Neuronal stem cell (in vitro differentiated cells): ENCODE results near the gene PRDM1.

Experiments
- DNase-seq: peaks from one replicate; pipeline ENCODE4 v3.0.0-alpha.2; 2013; ENCODE audit warnings: low spot score
- H2AFZ ChIP-seq: one replicate; pipeline ENCODE4 v1.6.1; 2013; ENCODE audit warnings: mild to moderate bottlenecking, low read length, inconsistent platforms
- H2AK5ac ChIP-seq: 2 replicates; pipeline ENCODE4 v1.6.1; 2013; ENCODE audit warnings: low read depth, mild to moderate bottlenecking, inconsistent platforms, low read length, moderate library complexity, mixed read lengths
- H2BK120ac ChIP-seq: 2 replicates; pipeline ENCODE4 v1.6.1; 2013; ENCODE audit warnings: low read depth, mild to moderate bottlenecking, inconsistent platforms, low read length, moderate library complexity, mixed read lengths
- H2BK12ac ChIP-seq: one replicate; pipeline ENCODE4 v1.6.1; 2013; ENCODE audit warnings: low read length, inconsistent platforms
- H2BK15ac ChIP-seq: 2 replicates; pipeline ENCODE4 v1.6.1; 2013; ENCODE audit warnings: mild to moderate bottlenecking, low read length, inconsistent platforms, mixed read lengths
- H2BK5ac ChIP-seq: one replicate; pipeline ENCODE4 v1.6.1; 2013; ENCODE audit warnings: inconsistent platforms, mild to moderate bottlenecking, low read length, moderate library complexity
- H3K14ac ChIP-seq: one replicate; pipeline ENCODE4 v1.6.1; 2013; ENCODE audit warnings: low read length, inconsistent platforms
- H3K18ac ChIP-seq: 2 replicates; pipeline ENCODE4 v1.6.1; 2013; ENCODE audit warnings: low read length, inconsistent platforms
- H3K23ac ChIP-seq: 2 replicates; pipeline ENCODE4 v1.6.1; 2013; ENCODE audit warnings: low read depth, mild to moderate bottlenecking, mixed read lengths, low read length, inconsistent platforms; ENCODE audit not compliant: poor library complexity
- H3K27ac ChIP-seq: replicated peaks from 3 replicates; pipeline ENCODE4 v1.5.1; 2013; ENCODE audit warnings: low read length, inconsistent platforms
- H3K27me3 ChIP-seq, 3 experiments: 2 replicates each; pipeline ENCODE4 v1.6.1; 2013; ENCODE audit warnings: low read length in 3 of 3, mild to moderate bottlenecking in 2 of 3, inconsistent platforms in 1 of 3, low read depth in 1 of 3, mixed read lengths in 1 of 3, moderate library complexity in 1 of 3; ENCODE audit not compliant: control insufficient read depth in 3 of 3, insufficient read depth in 3 of 3
- H3K36me3 ChIP-seq, 2 donors: replicated peaks in 1 of 2; 2 replicates each; pipeline ENCODE4 v1.6.1; 2013; ENCODE audit warnings: low read length in 2 of 2; ENCODE audit not compliant: control insufficient read depth in 2 of 2, insufficient read depth in 2 of 2
- H3K4ac ChIP-seq: 2 replicates; pipeline ENCODE4 v1.6.1; 2013; ENCODE audit warnings: inconsistent platforms, mild to moderate bottlenecking, low read length, moderate library complexity
- H3K4me1 ChIP-seq, 2 donors: 1 replicate in 1 of 2; 2 replicates in 1 of 2; pipeline ENCODE4 v1.6.1; 2013; ENCODE audit warnings: low read length in 2 of 2, low read depth in 1 of 2; ENCODE audit not compliant: control insufficient read depth in 2 of 2, insufficient read depth in 1 of 2
- H3K4me2 ChIP-seq: one replicate; pipeline ENCODE4 v1.6.1; 2013; ENCODE audit warnings: mild to moderate bottlenecking, low read length, inconsistent platforms; ENCODE audit not compliant: insufficient read depth, poor library complexity, severe bottlenecking
- H3K4me3 ChIP-seq, 2 donors: 2 replicates each; pipeline ENCODE4 v1.5.1; 2013; ENCODE audit warnings: low read length in 2 of 2, mild to moderate bottlenecking in 2 of 2, inconsistent platforms in 1 of 2, moderate library complexity in 1 of 2
- H3K79me1 ChIP-seq: one replicate; pipeline ENCODE4 v1.6.1; 2013; ENCODE audit warnings: low read depth, mild to moderate bottlenecking, inconsistent platforms, low read length, moderate library complexity
- H3K9ac ChIP-seq: one replicate; pipeline ENCODE4 v1.6.1; 2013; ENCODE audit warnings: mild to moderate bottlenecking, low read depth, low read length, inconsistent platforms; ENCODE audit not compliant: poor library complexity
- H3K9me3 ChIP-seq, 2 donors: replicated peaks in 1 of 2; 2 replicates each; pipeline versions ENCODE3 to v1.6.1; 2013; ENCODE audit warnings: low read length in 2 of 2, mild to moderate bottlenecking in 2 of 2, inconsistent platforms in 1 of 2, low read depth in 1 of 2, mixed read lengths in 1 of 2, moderate library complexity in 1 of 2; ENCODE audit not compliant: control insufficient read depth in 2 of 2, insufficient read depth in 1 of 2
- H4K8ac ChIP-seq: one replicate; pipeline ENCODE4 v1.6.1; 2013; ENCODE audit warnings: low read depth, mild to moderate bottlenecking, inconsistent platforms, low read length, moderate library complexity
- H4K91ac ChIP-seq: one replicate; pipeline ENCODE4 v1.6.1; 2013; ENCODE audit warnings: low read length, low read depth, mild to moderate bottlenecking, inconsistent platforms; ENCODE audit not compliant: poor library complexity
- WGBS, 2 donors: extraction: QIAGEN DNeasy Blood & Tissue Kit; methylation state at CpG; one replicate each; pipeline ENCODE4 v1.1.7; 2013; ENCODE audit warnings: missing lambda C conversion rate in 2 of 2, mixed read lengths in 1 of 2; ENCODE audit not compliant: insufficient read length in 2 of 2, insufficient replicate concordance in 1 of 2; ENCODE audit errors: extremely low coverage in 2 of 2; 5-methylcytosine and 5-hydroxymethylcytosine counted together

The PRDM1 gene

GRCh38 chr6:106094964-106095335 lies 8.8 kb downstream of the PRDM1 start:
- H3K27me3 ChIP-seq, result peaks cover 0 to 7% (median 2%) of the 10 kb centered on the region in 3 experiments
- H3K9ac ChIP-seq, result no peak overlapping the region
- H3K4me3 ChIP-seq, result no peak overlapping the region
- H2AK5ac ChIP-seq, result no peak overlapping the region
- no peaks in the 10 kb centered on the region for H3K79me1 ChIP-seq
- no peak overlapping the region for H3K14ac ChIP-seq
- no peak overlapping the region for H2BK12ac ChIP-seq
- H2BK5ac ChIP-seq, result no peak overlapping the region
- DNase-seq, result no peak
- no peak overlapping the region for H3K27ac ChIP-seq
- H3K9me3 ChIP-seq, result no peaks in the 10 kb centered on the region
- no peak overlapping the region for H2BK120ac ChIP-seq
- no peak overlapping the region for H2BK15ac ChIP-seq
- no peak overlapping the region for H3K23ac ChIP-seq
- no peak overlapping the region for H2AFZ ChIP-seq
- no peak overlapping the region for H3K4me2 ChIP-seq
- WGBS, 2 donors, result no CpG with 5 or more reads among the region's 2 CpGs
- no peak overlapping the region for H3K4ac ChIP-seq
- no peak overlapping the region for H4K91ac ChIP-seq
- H4K8ac ChIP-seq, result no peak overlapping the region
- no peak overlapping the region for H3K18ac ChIP-seq
- H3K4me1 ChIP-seq, result peaks cover 8 to 13% of the 10 kb centered on the region in 2 donors
- no peaks in the 10 kb centered on the region for H3K36me3 ChIP-seq

DNA sequence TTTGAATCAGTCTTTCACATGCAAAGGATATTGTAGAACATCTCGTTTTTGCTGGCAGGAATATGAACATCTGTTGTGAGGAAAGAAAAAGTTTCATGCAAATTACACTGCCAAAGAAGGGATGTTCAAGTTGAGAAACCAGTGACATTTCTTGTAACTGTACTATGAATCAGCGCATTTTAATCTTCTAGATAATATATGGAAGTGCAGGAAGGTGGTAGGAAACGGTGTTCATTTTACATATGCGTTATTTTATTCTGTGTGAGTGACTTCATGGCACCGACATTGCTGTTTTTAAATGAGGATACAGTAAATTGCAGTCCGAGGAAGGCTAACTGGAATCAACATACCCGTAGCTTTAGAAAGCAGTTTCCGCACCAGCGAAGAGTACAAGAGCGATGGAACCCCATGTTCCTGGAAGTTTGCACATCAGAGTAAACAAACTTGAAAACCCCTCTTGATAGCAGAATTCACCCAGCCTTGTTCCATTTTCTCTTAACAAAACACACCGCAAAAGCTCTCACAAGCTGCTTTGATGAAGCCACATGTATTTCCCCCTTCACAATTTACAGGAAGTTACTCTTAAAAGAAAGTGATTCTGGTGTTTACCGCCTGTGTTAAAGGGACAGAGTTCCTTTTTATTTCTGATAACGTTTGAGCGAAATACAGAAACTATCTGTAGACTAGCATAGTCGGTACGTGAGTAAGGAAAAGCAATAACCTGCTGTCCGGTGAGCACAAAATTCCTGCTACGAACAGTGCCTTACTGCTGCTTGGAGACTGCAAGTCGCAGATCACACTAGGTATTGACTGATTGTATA lies 11.5 kb downstream of the PRDM1 start:
- H3K4me3 ChIP-seq, result no peak overlapping the region
- no peaks in the 10 kb centered on the region for H3K36me3 ChIP-seq
- no CpG with 5 or more reads among the region's 19 CpGs for WGBS, 2 donors
- peaks cover 0 to 2% (median 0%) of the 10 kb centered on the region in 3 experiments for H3K27me3 ChIP-seq
- no peak overlapping the region for H3K4me2 ChIP-seq
- H3K14ac ChIP-seq, result no peak overlapping the region
- no peak overlapping the region for H3K23ac ChIP-seq
- peak overlapping the region; percentile 76 for H2AFZ ChIP-seq
- no peak overlapping the region for H2BK5ac ChIP-seq
- DNase-seq, result no peak
- H3K9ac ChIP-seq, result no peak overlapping the region
- peaks cover 13% of the 10 kb centered on the region in 2 donors for H3K4me1 ChIP-seq
- no peak overlapping the region for H3K27ac ChIP-seq
- no peak overlapping the region for H2BK15ac ChIP-seq
- H2BK120ac ChIP-seq, result no peak overlapping the region
- no peaks in the 10 kb centered on the region for H3K79me1 ChIP-seq
- H3K4ac ChIP-seq, result no peak overlapping the region
- H3K9me3 ChIP-seq, result no peaks in the 10 kb centered on the region
- H4K8ac ChIP-seq, result no peak overlapping the region
- no peak overlapping the region for H3K18ac ChIP-seq
- H2BK12ac ChIP-seq, result no peak overlapping the region
- no peak overlapping the region for H4K91ac ChIP-seq
- H2AK5ac ChIP-seq, result no peak overlapping the region

GRCh38 chr6:106098383-106099234 lies 12.5 kb downstream of the PRDM1 start:
- Histone ChIP-seq H4K8ac (no peak overlapping the region), H3K4me1 (peaks cover 13% of the 10 kb centered on the region in 2 donors), H2BK15ac (no peak overlapping the region), H3K79me1 (no peaks in the 10 kb centered on the region), H2BK12ac (no peak overlapping the region), H2BK120ac (no peak overlapping the region), H3K36me3 (no peaks in the 10 kb centered on the region), H3K4ac (no peak overlapping the region), H2AK5ac (no peak overlapping the region), H3K9me3 (no peaks in the 10 kb centered on the region), H3K4me3 (peak overlapping the region in 1 of 2 donors; percentile 19), H3K23ac (no peak overlapping the region), H3K14ac (no peak overlapping the region), H3K27ac (no peak overlapping the region), H2BK5ac (no peak overlapping the region), H2AFZ (peak overlapping the region; percentile 76), H4K91ac (no peak overlapping the region), H3K9ac (no peak overlapping the region), H3K4me2 (peak overlapping the region; percentile 46), H3K18ac (peak overlapping the region; percentile 9), H3K27me3 (peaks cover 0 to 2% (median 0%) of the 10 kb centered on the region in 3 experiments)
- DNase-seq, result no peak
- WGBS, 2 donors, result no CpG with 5 or more reads among the region's 19 CpGs

DNA sequence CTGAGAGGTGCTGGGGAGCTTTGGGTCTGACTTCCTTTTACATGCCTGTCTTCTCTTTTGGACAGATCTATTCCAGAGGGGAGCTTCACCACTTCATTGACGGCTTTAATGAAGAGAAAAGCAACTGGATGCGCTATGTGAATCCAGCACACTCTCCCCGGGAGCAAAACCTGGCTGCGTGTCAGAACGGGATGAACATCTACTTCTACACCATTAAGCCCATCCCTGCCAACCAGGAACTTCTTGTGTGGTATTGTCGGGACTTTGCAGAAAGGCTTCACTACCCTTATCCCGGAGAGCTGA lies 13.1 kb downstream of the PRDM1 start:
- Histone ChIP-seq H3K36me3 (no peaks in the 10 kb centered on the region), H3K23ac (no peak overlapping the region), H3K79me1 (no peaks in the 10 kb centered on the region), H2AFZ (no peak overlapping the region), H2BK12ac (no peak overlapping the region), H3K14ac (no peak overlapping the region), H3K18ac (no peak overlapping the region), H2AK5ac (no peak overlapping the region), H3K9me3 (no peaks in the 10 kb centered on the region), H4K8ac (no peak overlapping the region), H3K27me3 (peaks cover 0 to 2% (median 0%) of the 10 kb centered on the region in 3 experiments), H3K4me3 (peak overlapping the region in 1 of 2 donors; percentile 44), H2BK5ac (no peak overlapping the region), H3K4ac (no peak overlapping the region), H2BK15ac (no peak overlapping the region), H3K4me1 (peaks cover 13% of the 10 kb centered on the region in 2 donors), H2BK120ac (no peak overlapping the region), H4K91ac (no peak overlapping the region), H3K9ac (no peak overlapping the region), H3K4me2 (peak overlapping the region; percentile 46), H3K27ac (no peak overlapping the region)
- DNase-seq, result no peak
- no CpG with 5 or more reads among the region's 7 CpGs for WGBS, 2 donors
